HEK293 (cell line): Measurements from ENCODE around the gene DAGLB.
"Not testable (repeated sequence)": the region's sequence is repeated elsewhere in the genome, so short reads cannot be mapped to it uniquely, and the experiment has no call there.

Source experiments
- CTCF ChIA-PET: fragments of 350-600 bp; formaldehyde crosslinking; extraction: SDS; loops from one replicate; lab custom pipeline; 2021; ENCODE audit warnings: antibody characterized with exemption; lab: Yijun Ruan, JAX
- POLR2A ChIA-PET: fragments of 300-600 bp; formaldehyde crosslinking; extraction: SDS; loops from one replicate; lab custom pipeline; 2020; ENCODE audit warnings: antibody characterized with exemption, inconsistent platforms; lab: Yijun Ruan, JAX
- H3K27ac ChIP-seq: fragments of 200-500 bp; sonication (Bioruptor generic); 2 replicates; pipeline ENCODE4 v1.5.1; 2014; ENCODE audit warnings: low read depth, low read length, control low read depth, inconsistent platforms; ENCODE audit errors: extremely low read depth
- H3K36me3 ChIP-seq, 2 experiments: fragments of 200-500 bp in 1 of 2; sonication (Bioruptor generic) in 1 of 2; 1 replicate in 1 of 2; 2 replicates in 1 of 2; pipeline ENCODE4 v1.5.1; 2014 to 2017; ENCODE audit warnings: inconsistent platforms in 2 of 2, low read length in 2 of 2; ENCODE audit not compliant: control insufficient read depth in 2 of 2, insufficient read depth in 1 of 2
- H3K4me1 ChIP-seq: fragments of 200-500 bp; sonication (Bioruptor generic); 2 replicates; pipeline ENCODE4 v1.5.1; 2014; ENCODE audit warnings: mild to moderate bottlenecking, low read length, inconsistent platforms; ENCODE audit not compliant: control insufficient read depth, insufficient read depth
- H3K4me3 ChIP-seq: 2 replicates; pipeline ENCODE4 v1.5.1; 2011; ENCODE audit warnings: low read depth, mild to moderate bottlenecking, control low read depth, low read length, moderate library complexity
- H3K9me3 ChIP-seq: fragments of 200-500 bp; sonication (Bioruptor generic); 2 replicates; pipeline ENCODE4 v1.5.1; 2014; ENCODE audit warnings: low read depth, low read length, inconsistent platforms; ENCODE audit not compliant: control insufficient read depth, insufficient read depth
- GLI4 ChIP-seq: fragments of 450-650 bp; formaldehyde crosslinking; IDR thresholded peaks from 2 replicates; pipeline ENCODE4 v1.5.1; 2016; ENCODE audit warnings: missing biosample characterization, missing genetic modification characterization
- SP7 ChIP-seq: fragments of 450-650 bp; formaldehyde crosslinking; IDR thresholded peaks from 2 replicates; pipeline ENCODE4 v1.5.1; 2016; ENCODE audit warnings: missing biosample characterization, missing genetic modification characterization
- ZBTB17 ChIP-seq: fragments of 450-650 bp; formaldehyde crosslinking; IDR thresholded peaks from 2 replicates; pipeline ENCODE4 v1.5.1; 2016; ENCODE audit warnings: missing biosample characterization, missing genetic modification characterization
- ZFHX2 ChIP-seq: fragments of 450-650 bp; formaldehyde crosslinking; conservative IDR thresholded peaks from 2 replicates; pipeline ENCODE4 v1.5.1; 2016; ENCODE audit warnings: missing biosample characterization, missing genetic modification characterization
- ZNF174 ChIP-seq: fragments of 450-650 bp; formaldehyde crosslinking; IDR thresholded peaks from 2 replicates; pipeline ENCODE4 v1.5.0; 2017; ENCODE audit warnings: missing biosample characterization, mild to moderate bottlenecking, missing genetic modification characterization
- ZNF239 ChIP-seq: fragments of 450-650 bp; formaldehyde crosslinking; IDR thresholded peaks from 2 replicates; pipeline ENCODE4 v1.5.1; 2016; ENCODE audit warnings: missing biosample characterization, missing genetic modification characterization
- ZNF311 ChIP-seq: fragments of 450-650 bp; formaldehyde crosslinking; IDR thresholded peaks from 2 replicates; pipeline ENCODE4 v1.5.1; 2017; ENCODE audit warnings: missing biosample characterization, missing genetic modification characterization, borderline replicate concordance
- ZNF324 ChIP-seq: fragments of 450-650 bp; formaldehyde crosslinking; IDR thresholded peaks from 2 replicates; pipeline ENCODE4 v1.5.1; 2016; ENCODE audit warnings: missing biosample characterization, missing genetic modification characterization
- ZNF473 ChIP-seq: fragments of 450-650 bp; formaldehyde crosslinking; IDR thresholded peaks from 2 replicates; pipeline ENCODE4 v1.5.1; 2017; ENCODE audit warnings: missing biosample characterization, missing genetic modification characterization
- ZNF510 ChIP-seq: fragments of 450-650 bp; formaldehyde crosslinking; IDR thresholded peaks from 2 replicates; pipeline ENCODE4 v1.5.1; 2018; ENCODE audit warnings: mild to moderate bottlenecking, missing genetic modification characterization, missing biosample characterization; ENCODE audit not compliant: insufficient replicate concordance
- ZNF514 ChIP-seq: fragments of 450-650 bp; formaldehyde crosslinking; IDR thresholded peaks from 2 replicates; pipeline ENCODE4 v1.5.1; 2016; ENCODE audit warnings: missing biosample characterization, missing genetic modification characterization
- ZNF561 ChIP-seq: fragments of 450-650 bp; IDR thresholded peaks from 2 replicates; pipeline ENCODE4 v1.5.1; 2018; ENCODE audit warnings: missing biosample characterization, missing genetic modification characterization, borderline replicate concordance
- ZNF624 ChIP-seq: fragments of 450-650 bp; formaldehyde crosslinking; IDR thresholded peaks from 2 replicates; pipeline ENCODE4 v1.5.1; 2017; ENCODE audit warnings: missing biosample characterization, missing genetic modification characterization
- ZNF785 ChIP-seq: fragments of 450-650 bp; formaldehyde crosslinking; IDR thresholded peaks from 2 replicates; pipeline ENCODE4 v1.5.1; 2016; ENCODE audit warnings: missing biosample characterization, missing genetic modification characterization
- ZNF792 ChIP-seq: fragments of 450-650 bp; formaldehyde crosslinking; IDR thresholded peaks from 2 replicates; pipeline ENCODE4 v1.5.1; 2016; ENCODE audit warnings: missing biosample characterization, missing genetic modification characterization
- ZNF837 ChIP-seq: fragments of 450-650 bp; formaldehyde crosslinking; IDR thresholded peaks from 2 replicates; pipeline ENCODE4 v1.5.1; 2016; ENCODE audit warnings: missing biosample characterization, missing genetic modification characterization

DAGLB gene

GRCh38 chr7:6460303-6460702 is 12.5 kb upstream of the DAGLB start (continued):
- TF ChIP-seq ZNF837 (tag by site-specific recombination) (no peak), ZNF239 (tag by site-specific recombination) (no peak), ZNF561 (no peak), ZNF792 (tag by site-specific recombination) (no peak), ZNF514 (tag by site-specific recombination) (no peak), ZNF510 (tag by site-specific recombination) (no peak), SP7 (no peak)

GRCh38 chr7:6458676-6459075 is 10.9 kb upstream of the DAGLB start:
- H3K4me3 ChIP-seq, POLR2A ChIA-PET, H3K9me3 ChIP-seq, H3K4me1 ChIP-seq, H3K27ac ChIP-seq, CTCF ChIA-PET: not testable (repeated sequence)
- H3K36me3 ChIP-seq, result peaks cover 11 to 31% of the 10 kb centered on the region in 2 experiments

GRCh38 chr7:6453734-6454133 is 6.0 kb upstream of the DAGLB start:
- Histone ChIP-seq H3K4me1 (no peaks in the 10 kb centered on the region), H3K36me3 (no peaks in the 10 kb centered on the region), H3K27ac (no peak overlapping the region), H3K4me3 (no peak overlapping the region), H3K9me3 (no peaks in the 10 kb centered on the region)
- ChIA-PET CTCF (interaction anchor here (0.5 to 0.8 kb wide), 5 partner anchors 9 to 17 kb away, joined by 3 to 5 read pairs (median 4); no protein-coding TSS in a partner anchor), POLR2A (interaction anchor here (0.5 to 0.6 kb wide), 2 partner anchors 10 kb away, joined by 4 to 9 read pairs; no protein-coding TSS in a partner anchor)
- TF ChIP-seq ZNF324 (tag by site-specific recombination) (no peak), ZNF311 (no peak), GLI4 (tag by site-specific recombination) (no peak), ZNF785 (tag by site-specific recombination) (no peak), ZFHX2 (tag by site-specific recombination) (0 out of 2 replicates have a peak, but pooled peaks have one; percentile 20), ZNF174 (no peak), ZNF624 (tag by site-specific recombination) (no peak)

GRCh38 chr7:6451224-6451705 is 3.5 kb upstream of the DAGLB start:
- POLR2A ChIA-PET, result interaction anchor here (0.7 kb wide), 1 partner anchor 29 kb away, joined by 3 read pairs; no protein-coding TSS in a partner anchor
- CTCF ChIA-PET, result interaction anchor here (0.6 to 0.7 kb wide), 3 partner anchors 28 to 1659 kb away, joined by 3 read pairs; no protein-coding TSS in a partner anchor

GRCh38 chr7:6450591-6450990 is 2.8 kb upstream of the DAGLB start:
- H3K4me1 ChIP-seq, CTCF ChIA-PET, H3K36me3 ChIP-seq, POLR2A ChIA-PET, H3K27ac ChIP-seq, H3K4me3 ChIP-seq, H3K9me3 ChIP-seq: not testable (repeated sequence)

More at GRCh38 chr7:6451224-6451705, 3.5 kb upstream of the DAGLB start:
- H3K36me3 ChIP-seq, result peaks cover 0 to 3% of the 10 kb centered on the region in 2 experiments; a peak in 1 of 3 replicates
- no peak overlapping the region for H3K4me3 ChIP-seq
- no peaks in the 10 kb centered on the region for H3K9me3 ChIP-seq
- H3K4me1 ChIP-seq, result no peaks in the 10 kb centered on the region
- no peak overlapping the region for H3K27ac ChIP-seq
- no peak for TF ChIP-seq ZNF473
- peak; percentile 50; the same call in 1 of the 2 replicates for TF ChIP-seq ZBTB17 (tag by site-specific recombination)
- TF ChIP-seq, all 188 proteins: peak for 1

- H3K4me1 ChIP-seq, H3K9me3 ChIP-seq, POLR2A ChIA-PET, CTCF ChIA-PET, H3K4me3 ChIP-seq, H3K27ac ChIP-seq: not testable (repeated sequence)
- H3K36me3 ChIP-seq, result peaks cover 9 to 11% of the 10 kb centered on the region in 2 experiments
Measured at GRCh38 chr7:6449884-6450283, 2.1 kb upstream of the DAGLB start.
